ENCODE results near the gene IFI27L1.

Gene IFI27L1

DNA sequence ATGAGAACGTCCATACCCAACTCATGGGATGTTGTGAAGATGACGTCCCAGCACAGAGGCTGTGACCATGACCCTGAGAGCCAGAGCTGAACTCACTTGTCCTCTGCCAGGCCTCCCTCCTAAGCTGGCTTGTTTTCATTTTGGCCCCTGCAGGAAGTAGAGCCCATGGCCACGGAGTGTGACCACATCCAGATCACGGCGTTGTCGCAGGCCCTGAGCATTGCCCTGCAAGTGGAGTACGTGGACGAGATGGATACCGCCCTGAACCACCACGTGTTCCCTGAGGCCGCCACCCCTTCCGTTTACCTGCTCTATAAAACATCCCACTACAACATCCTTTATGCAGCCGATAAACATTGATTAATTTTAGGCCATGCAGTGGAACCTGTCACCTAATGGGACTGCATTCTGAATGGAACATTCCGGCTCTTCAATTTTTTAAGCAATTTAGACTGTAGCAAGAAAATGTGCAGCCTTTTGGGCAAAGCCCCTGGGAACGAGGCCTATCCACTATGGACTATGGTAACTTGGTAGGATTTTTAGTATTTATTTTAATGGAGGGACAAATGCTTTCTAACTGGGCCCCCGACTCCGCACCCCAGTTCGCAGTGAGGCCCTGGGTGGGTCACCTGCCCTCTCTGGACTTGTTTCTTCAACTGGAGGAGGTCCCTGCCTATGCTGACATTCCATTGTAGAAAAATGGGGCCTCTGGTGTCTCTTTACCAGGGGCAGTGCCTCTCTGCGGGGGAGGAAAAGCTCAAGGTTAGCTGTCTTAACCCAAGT is 35.4 kb upstream of the IFI27L1 start:
- TF ChIP-seq, protein P1, sequence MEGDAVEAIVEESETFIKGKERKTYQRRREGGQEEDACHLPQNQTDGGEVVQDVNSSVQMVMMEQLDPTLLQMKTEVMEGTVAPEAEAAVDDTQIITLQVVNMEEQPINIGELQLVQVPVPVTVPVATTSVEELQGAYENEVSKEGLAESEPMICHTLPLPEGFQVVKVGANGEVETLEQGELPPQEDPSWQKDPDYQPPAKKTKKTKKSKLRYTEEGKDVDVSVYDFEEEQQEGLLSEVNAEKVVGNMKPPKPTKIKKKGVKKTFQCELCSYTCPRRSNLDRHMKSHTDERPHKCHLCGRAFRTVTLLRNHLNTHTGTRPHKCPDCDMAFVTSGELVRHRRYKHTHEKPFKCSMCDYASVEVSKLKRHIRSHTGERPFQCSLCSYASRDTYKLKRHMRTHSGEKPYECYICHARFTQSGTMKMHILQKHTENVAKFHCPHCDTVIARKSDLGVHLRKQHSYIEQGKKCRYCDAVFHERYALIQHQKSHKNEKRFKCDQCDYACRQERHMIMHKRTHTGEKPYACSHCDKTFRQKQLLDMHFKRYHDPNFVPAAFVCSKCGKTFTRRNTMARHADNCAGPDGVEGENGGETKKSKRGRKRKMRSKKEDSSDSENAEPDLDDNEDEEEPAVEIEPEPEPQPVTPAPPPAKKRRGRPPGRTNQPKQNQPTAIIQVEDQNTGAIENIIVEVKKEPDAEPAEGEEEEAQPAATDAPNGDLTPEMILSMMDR (IDR thresholded peaks at IDR 0.05): no peak
- DNase-seq: peak in 1 of 2 donors; percentile 57
- H3K36me3 ChIP-seq: peaks cover 42 to 76% (median 71%) of the 10 kb centered on the region in 3 donors
- H3K27ac ChIP-seq: no peak overlapping the region
- no peaks in the 10 kb centered on the region for H3K27me3 ChIP-seq
- peaks cover 0 to 14% (median 6%) of the 10 kb centered on the region in 4 donors for H3K4me1 ChIP-seq
- intact Hi-C loops (cut with DNase I; ENCODE audit: low total_unique reads): no loop called here
- no peaks in the 10 kb centered on the region for H3K9me3 ChIP-seq
- H3K4me3 ChIP-seq: no peak overlapping the region

DNA sequence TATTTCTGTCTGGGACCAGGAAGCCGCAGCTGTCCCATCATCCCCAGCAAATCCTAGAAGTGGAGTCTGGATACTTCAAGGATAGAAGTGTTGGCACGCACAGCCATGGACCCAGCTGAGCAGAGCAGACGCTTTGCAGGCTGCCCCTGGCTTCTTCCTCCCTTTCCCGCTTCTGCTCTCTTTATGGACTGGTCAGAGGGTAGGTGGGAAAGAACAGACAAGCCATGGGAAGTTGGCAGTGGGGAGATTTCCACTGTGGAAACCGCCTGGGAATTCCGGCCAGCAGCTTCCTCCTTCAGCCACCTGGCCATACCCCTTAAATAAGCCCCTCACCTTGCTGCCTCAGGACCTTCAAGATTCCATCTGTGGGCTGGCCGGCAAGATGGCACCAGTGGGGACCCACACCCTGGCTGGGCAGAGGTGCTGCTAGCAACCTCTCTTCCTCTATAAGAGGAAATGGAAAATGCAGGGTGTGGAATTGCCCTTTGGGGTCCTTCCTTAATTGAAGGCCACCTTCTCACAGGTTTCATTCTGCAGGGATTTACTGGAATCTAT is 34.3 kb upstream of the IFI27L1 start:
- intact Hi-C loops (cut with DNase I; ENCODE audit: low total_unique reads): no loop called here
- H3K36me3 ChIP-seq: peaks cover 51 to 87% (median 81%) of the 10 kb centered on the region in 3 donors
- H3K27me3 ChIP-seq: no peaks in the 10 kb centered on the region
- H3K9me3 ChIP-seq: no peaks in the 10 kb centered on the region
- H3K27ac ChIP-seq: no peak overlapping the region
- DNase-seq: peak in 1 of 2 donors; percentile 53
- TF ChIP-seq, protein P1 (IDR thresholded peaks at IDR 0.05): no peak
- no peak overlapping the region for H3K4me3 ChIP-seq
- H3K4me1 ChIP-seq: peaks cover 0 to 10% (median 5%) of the 10 kb centered on the region in 4 donors

DNA sequence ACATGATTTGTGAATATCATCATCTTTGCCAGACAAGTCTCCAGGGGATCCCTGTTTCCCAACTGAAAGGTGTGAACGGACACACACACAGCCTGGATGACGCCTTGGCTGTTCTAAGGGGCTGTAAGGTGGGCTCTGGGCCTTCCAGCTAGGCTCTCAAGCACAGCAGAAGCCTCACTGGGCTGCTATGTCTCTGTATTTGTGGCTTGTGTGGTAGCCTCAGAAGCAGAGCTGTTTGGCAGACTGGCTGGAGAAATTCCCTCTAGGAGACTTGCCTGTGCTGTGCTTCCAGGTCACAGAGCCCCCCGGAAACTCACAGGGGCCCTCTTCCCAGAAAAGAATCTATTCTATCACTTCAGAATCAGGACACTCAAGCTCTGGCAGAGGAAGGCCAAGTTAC is 33.5 kb upstream of the IFI27L1 start:
- no peak overlapping the region for H3K27ac ChIP-seq
- H3K4me3 ChIP-seq: no peak overlapping the region
- intact Hi-C loops (cut with DNase I; ENCODE audit: low total_unique reads): no loop called here
- TF ChIP-seq, protein P1 (IDR thresholded peaks at IDR 0.05): no peak
- H3K9me3 ChIP-seq: no peaks in the 10 kb centered on the region
- no peaks in the 10 kb centered on the region for H3K27me3 ChIP-seq
- H3K4me1 ChIP-seq: peaks cover 0 to 2% (median under 1%) of the 10 kb centered on the region in 4 donors
- peaks cover 58 to 95% (median 89%) of the 10 kb centered on the region in 3 donors for H3K36me3 ChIP-seq
- peak in 1 of 2 donors; percentile 9 for DNase-seq

DNA sequence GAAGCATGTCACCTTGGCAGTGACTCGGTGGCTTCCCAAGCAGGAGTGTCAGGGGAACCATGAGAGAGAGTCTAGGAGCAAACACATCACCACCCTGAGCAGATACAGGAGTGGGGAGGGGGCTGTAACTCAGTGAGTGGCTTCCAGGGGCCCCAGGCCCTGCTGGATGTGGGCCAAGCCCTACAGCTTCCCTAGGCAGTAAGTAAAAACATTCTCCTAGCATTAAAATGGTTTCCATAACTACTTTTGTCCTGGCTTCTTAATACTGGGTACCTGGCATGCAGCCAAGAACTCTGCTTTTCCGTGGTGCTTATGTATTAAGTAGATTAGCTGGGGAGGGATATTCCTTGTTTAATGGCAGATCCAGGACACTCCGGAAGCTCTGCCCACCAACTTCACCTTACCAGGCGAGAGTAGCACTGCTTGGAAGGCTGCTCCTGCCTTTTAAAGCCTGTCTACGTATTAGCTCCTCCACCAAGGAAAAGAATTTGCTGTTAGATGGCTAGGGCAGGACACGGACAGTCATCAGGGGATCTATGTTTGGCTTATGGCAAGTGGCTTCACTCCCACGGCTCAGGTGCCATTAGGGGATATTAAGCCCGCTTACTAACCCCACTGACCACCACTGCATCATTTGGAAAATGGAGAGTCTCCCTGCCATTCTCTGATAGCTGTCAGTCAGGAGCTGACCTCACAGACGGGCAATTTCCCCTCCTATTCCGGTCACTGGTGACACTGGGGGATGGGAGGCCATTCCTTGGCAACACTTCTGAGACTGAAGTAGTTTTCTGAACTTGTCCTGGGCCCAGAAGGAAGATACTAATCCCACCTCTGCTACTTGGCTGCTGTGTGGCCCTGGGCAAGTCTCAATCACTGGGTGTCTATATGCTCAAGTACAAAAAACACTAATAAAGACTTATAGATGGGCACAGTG is 32.2 kb upstream of the IFI27L1 start:
- DNase-seq: peak in 1 of 2 donors; percentile 56
- intact Hi-C loops (cut with DNase I; ENCODE audit: low total_unique reads): no loop called here
- Histone ChIP-seq H3K27me3 (no peaks in the 10 kb centered on the region), H3K4me1 (no peaks in the 10 kb centered on the region), H3K36me3 (peaks cover 68 to 100% (median 100%) of the 10 kb centered on the region in 3 donors), H3K9me3 (no peaks in the 10 kb centered on the region), H3K27ac (no peak overlapping the region), H3K4me3 (no peak overlapping the region)
- TF ChIP-seq, protein P1 (IDR thresholded peaks at IDR 0.05): no peak

DNA sequence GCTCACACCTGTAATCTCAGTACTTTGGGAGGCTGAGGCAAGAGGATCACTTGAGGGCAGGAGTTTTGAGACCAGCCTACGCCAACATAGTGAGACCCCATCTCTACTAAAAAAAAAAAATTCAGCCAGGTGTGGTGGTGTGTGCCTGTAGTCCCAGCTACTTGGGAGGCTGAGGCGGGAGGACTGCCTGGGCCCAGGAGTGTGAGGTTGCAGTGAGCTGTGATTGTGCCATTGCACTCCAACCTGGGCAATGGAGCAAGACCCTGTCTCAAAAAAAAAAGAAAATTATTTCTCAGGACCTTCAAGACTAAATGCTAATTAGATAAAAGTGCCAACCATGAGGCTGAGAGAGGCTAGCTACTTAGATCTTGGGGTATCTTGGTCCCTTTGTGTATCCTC is 31.5 kb upstream of the IFI27L1 start:
- H3K9me3 ChIP-seq: no peaks in the 10 kb centered on the region
- no peak overlapping the region for H3K4me3 ChIP-seq
- no peaks in the 10 kb centered on the region for H3K4me1 ChIP-seq
- DNase-seq: no peak
- H3K27ac ChIP-seq: no peak overlapping the region
- intact Hi-C loops (cut with DNase I; ENCODE audit: low total_unique reads): no loop called here
- H3K36me3 ChIP-seq: peaks cover 75 to 100% (median 100%) of the 10 kb centered on the region in 3 donors
- TF ChIP-seq, protein P1 (IDR thresholded peaks at IDR 0.05): no peak
- no peaks in the 10 kb centered on the region for H3K27me3 ChIP-seq

Measured in tibial artery (tissue), 4 donors.